ENCODE results near the gene CASP6. TPM values are rescaled to one million over a fixed set of nuclear protein-coding genes. Genes with fewer than 3 reads are reported as not detected.

Gene CASP6
- total and polyA plus RNA-seq, 2 of the 8 experiments (the other 6 are each of a cell fraction or from before 2014, with no cell fraction given): 29.5 to 35.1 TPM

- Histone ChIP-seq H3K79me1 (ENCODE audit: low read depth, low read length) (no peaks in the 10 kb centered on the region), H3K4me3 (ENCODE audit: extremely low read depth in 1 of 4, insufficient read depth in 2 of 4, low read depth in 3 of 4, low read length in 4 of 4) (no peak overlapping the region), H3K23ac (ENCODE audit: insufficient read length) (no peak overlapping the region), H3K23me2 (ENCODE audit: low read depth, low read length) (no peaks in the 10 kb centered on the region), H3K9ac (replicated peaks in 1 of 4; ENCODE audit: extremely low read depth in 1 of 4, low read depth in 3 of 4, low read length in 3 of 4) (no peak overlapping the region), H3K9me3 (ENCODE audit: insufficient read depth in 2 of 2, low read depth in 1 of 2, low read length in 1 of 2) (no peaks in the 10 kb centered on the region), H3K4me1 (replicated peaks in 1 of 4; ENCODE audit: control insufficient read depth in 3 of 4, insufficient read depth in 4 of 4, low read length in 3 of 4) (peaks cover 0 to 10% (median 2%) of the 10 kb centered on the region in 4 experiments; a peak in 4 of 7 replicates), H3K27me3 (replicated peaks in 1 of 4; ENCODE audit: control insufficient read depth in 3 of 4, extremely low read depth in 1 of 4, insufficient read depth in 3 of 4, low read length in 3 of 4) (no peaks in the 10 kb centered on the region), H2AK5ac (ENCODE audit: low read depth, low read length) (no peak overlapping the region), H3K18ac (ENCODE audit: extremely low read depth, low read length) (no peak overlapping the region), H3K4me2 (ENCODE audit: insufficient read depth in 1 of 2, low read depth in 2 of 2, low read length in 2 of 2) (no peak overlapping the region), H2BK5ac (ENCODE audit: low read depth, low read length) (no peak overlapping the region), H3K4ac (replicated peaks; ENCODE audit: insufficient read length, low read depth, low read length) (no peak overlapping the region), H2AFZ (ENCODE audit: low read length) (no peak overlapping the region), H2BK12ac (ENCODE audit: low read depth, low read length) (no peak overlapping the region), H3K27ac (ENCODE audit: low read depth, low read length) (no peak overlapping the region), H4K91ac (replicated peaks; ENCODE audit: insufficient read length, low read length) (no peak overlapping the region), H4K20me1 (replicated peaks in 1 of 2; ENCODE audit: control insufficient read depth in 1 of 2, insufficient read depth in 2 of 2, low read length in 2 of 2) (no peaks in the 10 kb centered on the region), H3K79me2 (ENCODE audit: control insufficient read depth in 1 of 2, insufficient read depth in 2 of 2, low read length in 2 of 2) (no peaks in the 10 kb centered on the region), H4K5ac (ENCODE audit: insufficient read length, low read depth, low read length) (no peak overlapping the region), H2BK15ac (ENCODE audit: low read length) (no peak overlapping the region), H2BK120ac (replicated peaks; ENCODE audit: low read depth, low read length) (no peak overlapping the region), H3K36me3 (ENCODE audit: control insufficient read depth in 2 of 4, insufficient read depth in 4 of 4, low read length in 3 of 4) (no peaks in the 10 kb centered on the region), H3K14ac (ENCODE audit: insufficient read length) (no peak overlapping the region), H2BK20ac (ENCODE audit: low read length) (no peak overlapping the region), H4K8ac (ENCODE audit: extremely low read depth, insufficient read depth, low read length) (no peak overlapping the region), H3K56ac (replicated peaks; ENCODE audit: insufficient read length, low read depth, low read length) (no peak overlapping the region)
- TF ChIP-seq POLR2AphosphoS5 (IDR thresholded peaks at IDR 0.05; ENCODE audit: low read depth, low read length): no peak
- TF ChIP-seq GTF2F1 (IDR thresholded peaks at IDR 0.05; ENCODE audit: borderline replicate concordance, low read depth, low read length): no peak
- TF ChIP-seq GABPA (IDR thresholded peaks at IDR 0.05; ENCODE audit: borderline replicate concordance, insufficient read depth, low read length): no peak
- no peak for TF ChIP-seq SP2 (IDR thresholded peaks at IDR 0.05; ENCODE audit: low read length)
- TF ChIP-seq MAFK (IDR thresholded peaks at IDR 0.05; ENCODE audit: low read depth, low read length): no peak
- no peak for TF ChIP-seq HDAC2 (IDR thresholded peaks at IDR 0.05; ENCODE audit: borderline replicate concordance in 1 of 2, low read depth in 2 of 2, low read length in 2 of 2)
- no peak for TF ChIP-seq EP300 (IDR thresholded peaks at IDR 0.05; ENCODE audit: borderline replicate concordance in 1 of 2, low read depth in 2 of 2, low read length in 2 of 2)
- no peak for TF ChIP-seq KDM4A (IDR thresholded peaks at IDR 0.05; ENCODE audit: low read depth, low read length, severe bottlenecking)
- no peak for TF ChIP-seq CBX8 (IDR thresholded peaks at IDR 0.05; ENCODE audit: borderline replicate concordance, low read depth, low read length)
- TF ChIP-seq KDM5A (IDR thresholded peaks at IDR 0.05; ENCODE audit: low read length): no peak
- no peak for TF ChIP-seq SUZ12 (IDR thresholded peaks at IDR 0.05; ENCODE audit: low read length)
- TF ChIP-seq BCL11A (IDR thresholded peaks at IDR 0.05; ENCODE audit: low read depth in 2 of 2, low read length in 2 of 2): no peak
- DNase-seq (ENCODE audit: low read depth in 1 of 2, low spot score in 2 of 2) (no peak), FAIRE-seq (no peak)
- 88% methylated on average over 5 of the region's 5 CpGs; no CpG with 5 or more reads in 1 of the 2 experiments for WGBS, 2 experiments (ENCODE audit: extremely low coverage in 1 of 2, insufficient coverage in 1 of 2, insufficient read length in 1 of 2, insufficient replicate concordance in 2 of 2, low coverage in 1 of 2, low lambda C conversion rate in 2 of 2, missing lambda C conversion rate in 1 of 2)
- ChIA-PET POLR2A (ENCODE audit: partially characterized antibody) (no interaction called here), CTCF (ENCODE audit: partially characterized antibody) (no interaction called here)
Observed at GRCh38 chr4:109665783-109666485, 37.3 kb downstream of the CASP6 start.
